A549 (cell line): ENCODE data around the gene C11orf21. TPM values are rescaled to one million over a fixed set of nuclear protein-coding genes. Genes with fewer than 3 reads are reported as not detected.

Experiments
- ATAC-seq, 2 experiments: fragments of 200-7000 bp in 1 of 2; fragments of >200 bp in 1 of 2; cut with Nextera tagmentation in 1 of 2; cut with Tn5 transposase in 1 of 2; 3 replicates each; pipeline versions ENCODE4 v1.8.0 to v1.9.1; 2018 to 2020; ENCODE audit warnings: mild to moderate bottlenecking in 1 of 2, moderate library complexity in 1 of 2
- CTCF ChIA-PET: fragments of 300-600 bp; sonication (Branson Sonifier 250); formaldehyde crosslinking; extraction: SDS; loops from one replicate; lab custom pipeline; 2021; ENCODE audit warnings: antibody characterized with exemption, inconsistent platforms; lab: Yijun Ruan, JAX
- POLR2A ChIA-PET: fragments of 350-600 bp; formaldehyde crosslinking; extraction: SDS; loops from one replicate; lab custom pipeline; 2021; ENCODE audit warnings: antibody characterized with exemption, inconsistent platforms; lab: Yijun Ruan, JAX
- DNase-seq, 2 experiments: peaks; one replicate each; pipeline versions ENCODE4 v3.0.0 to v3.0.0-alpha.2; 2011 to 2016; ENCODE audit warnings: low read depth in 1 of 2, low spot score in 1 of 2
- FAIRE-seq: peaks from 2 replicates; lab custom pipeline; 2011; peaks lifted over from hg19 to GRCh38; lab: Jason Lieb, UNC
- H3K27ac ChIP-seq, 2 experiments: fragments of >200 bp; sonication (Bioruptor Twin); formaldehyde crosslinking; 3 replicates each; pipeline ENCODE4 v1.5.1; 2016 to 2017
- H3K4me1 ChIP-seq: fragments of >200 bp; sonication (Bioruptor Twin); formaldehyde crosslinking; 3 replicates; pipeline ENCODE4 v1.6.1; 2016
- H3K4me2 ChIP-seq: fragments of >200 bp; sonication (Bioruptor Twin); formaldehyde crosslinking; 3 replicates; pipeline ENCODE4 v1.6.1; 2016
- H3K4me3 ChIP-seq: fragments of >200 bp; sonication (Bioruptor Twin); formaldehyde crosslinking; 3 replicates; pipeline ENCODE4 v1.5.1; 2016
- H3K9me3 ChIP-seq: fragments of >200 bp; sonication (Bioruptor Twin); formaldehyde crosslinking; 3 replicates; pipeline ENCODE4 v1.6.1; 2016
- CHD2 ChIP-seq: fragments of 150-350 bp; IDR thresholded peaks from 2 replicates; pipeline ENCODE4 v1.6.1; 2014; ENCODE audit warnings: low read length; ENCODE audit not compliant: partially characterized antibody
- CHD4 ChIP-seq: fragments of 200-600 bp; sonication (generic); IDR thresholded peaks from 2 replicates; pipeline ENCODE4 v1.6.1; 2016; ENCODE audit warnings: antibody characterized with exemption, mild to moderate bottlenecking, borderline replicate concordance
- EHF ChIP-seq: fragments of 250-450 bp; sonication (Bioruptor Pico); IDR thresholded peaks from 2 replicates; pipeline ENCODE4 v1.5.0; 2020; ENCODE audit warnings: mild to moderate bottlenecking
- EHMT2 ChIP-seq: fragments of 200-600 bp; sonication (generic); IDR thresholded peaks from 2 replicates; pipeline ENCODE4 v1.6.1; 2016; ENCODE audit warnings: antibody characterized with exemption, low read depth, mild to moderate bottlenecking, moderate library complexity
- EP300 ChIP-seq, 2 experiments: fragments of >200 bp; sonication (Bioruptor Twin); formaldehyde crosslinking; IDR thresholded peaks; 2 replicates in 1 of 2; 3 replicates in 1 of 2; pipeline ENCODE4 v1.6.1; 2016 to 2017
- ESRRA ChIP-seq: fragments of 150-350 bp; IDR thresholded peaks from 2 replicates; pipeline ENCODE4 v1.6.1; 2014; ENCODE audit warnings: mild to moderate bottlenecking, low read length, borderline replicate concordance
- FOSB ChIP-seq: fragments of 250-450 bp; sonication (Bioruptor Pico); IDR thresholded peaks from 2 replicates; pipeline ENCODE4 v1.5.0; 2020; ENCODE audit warnings: mild to moderate bottlenecking, moderate library complexity
- GATA3 ChIP-seq: IDR thresholded peaks from 2 replicates; pipeline ENCODE4 v1.6.1; 2012; ENCODE audit warnings: borderline replicate concordance
- HEYL ChIP-seq: fragments of 250-450 bp; sonication (Bioruptor Pico); IDR thresholded peaks from 2 replicates; pipeline ENCODE4 v1.8.0; 2021; ENCODE audit warnings: mild to moderate bottlenecking, moderate library complexity
- HOXA7 ChIP-seq: fragments of 250-450 bp; sonication (Bioruptor Pico); IDR thresholded peaks from 2 replicates; pipeline ENCODE4 v1.5.0; 2020; ENCODE audit warnings: mild to moderate bottlenecking, moderate library complexity
- HOXB5 ChIP-seq: fragments of 250-450 bp; sonication (Bioruptor Pico); IDR thresholded peaks from 2 replicates; pipeline ENCODE4 v1.5.0; 2020; ENCODE audit warnings: mild to moderate bottlenecking, moderate library complexity
- JUN ChIP-seq, 2 experiments: fragments of >200 bp; sonication (Bioruptor Twin); formaldehyde crosslinking; IDR thresholded peaks; 2 replicates in 1 of 2; 3 replicates in 1 of 2; pipeline ENCODE4 v1.6.1; 2016 to 2017
- JUNB ChIP-seq: fragments of >200 bp; sonication (Bioruptor Twin); formaldehyde crosslinking; IDR thresholded peaks from 2 replicates; pipeline ENCODE4 v1.6.1; 2016
- KDM1A ChIP-seq: fragments of 200-600 bp; sonication (generic); IDR thresholded peaks from 2 replicates; pipeline ENCODE4 v1.6.1; 2016; ENCODE audit warnings: low read depth, mild to moderate bottlenecking
- MAFK ChIP-seq: fragments of 450-650 bp; IDR thresholded peaks from 2 replicates; pipeline ENCODE4 v1.6.1; 2014; ENCODE audit not compliant: partially characterized antibody
- MAZ ChIP-seq: fragments of 150-350 bp; IDR thresholded peaks from 2 replicates; pipeline ENCODE4 v1.6.1; 2014; ENCODE audit warnings: antibody characterized with exemption, low read depth, low read length, borderline replicate concordance
- MYC ChIP-seq: IDR thresholded peaks from 2 replicates; pipeline ENCODE4 v1.6.1; 2012; ENCODE audit warnings: mild to moderate bottlenecking, inconsistent platforms, low read length, improper control_type of control experiment, borderline replicate concordance
- NR3C1 ChIP-seq: fragments of >200 bp; sonication (Bioruptor Twin); formaldehyde crosslinking; IDR thresholded peaks from 3 replicates; pipeline ENCODE4 v1.6.1; 2017
- POLR2AphosphoS2 ChIP-seq: conservative IDR thresholded peaks from 2 replicates; pipeline ENCODE4 v1.6.1; 2012; ENCODE audit warnings: low read length, improper control_type of control experiment, inconsistent platforms
- RARB ChIP-seq: fragments of 250-450 bp; sonication (Bioruptor Pico); IDR thresholded peaks from 2 replicates; pipeline ENCODE4 v1.8.0; 2021; ENCODE audit warnings: mild to moderate bottlenecking, moderate library complexity
- RFX5 ChIP-seq: fragments of 450-650 bp; IDR thresholded peaks from 2 replicates; pipeline ENCODE4 v1.7.1; 2014; ENCODE audit warnings: antibody characterized with exemption, mild to moderate bottlenecking, moderate library complexity
- TFCP2L1 ChIP-seq: fragments of 250-450 bp; sonication (Bioruptor Pico); IDR thresholded peaks from 2 replicates; pipeline ENCODE4 v1.5.0; 2021; ENCODE audit warnings: mild to moderate bottlenecking
- ZC3H11A ChIP-seq: fragments of 450-650 bp; IDR thresholded peaks from 2 replicates; pipeline ENCODE4 v1.6.1; 2014; ENCODE audit warnings: antibody characterized with exemption, mild to moderate bottlenecking
- ZSCAN20 ChIP-seq: fragments of 250-450 bp; sonication (Bioruptor Pico); IDR thresholded peaks from 2 replicates; pipeline ENCODE4 v1.8.0; 2022; ENCODE audit warnings: mild to moderate bottlenecking, moderate library complexity
- WGBS: methylation state at CpG from one replicate; pipeline ENCODE4 v1.1.6; 2017; ENCODE audit errors: missing lambda C conversion rate; 5-methylcytosine and 5-hydroxymethylcytosine counted together
- polyA plus RNA-seq, 4 experiments: library from polyadenylated mRNA; depleted of rRNA in 3 of 4; stranded (reverse); fragments of >200 nt; fragmentation: RNase III in 1 of 4; extraction: RNeasy Plus Mini Kit Qiagen cat#74134 plus additional on column Dnase treatment in 1 of 4; gene quantifications; 2 replicates in 3 of 4; 3 replicates in 1 of 4; pipeline ENCODE4 v1.2.3, GENCODE V29; 2011 to 2017
- TF ChIP-seq, protein P1 (sequence below): fragments of >200 bp; sonication (Bioruptor Twin); formaldehyde crosslinking; IDR thresholded peaks from 3 replicates; pipeline ENCODE4 v1.6.1; 2016
- TF ChIP-seq, protein P2 (sequence below): fragments of 250-450 bp; sonication (Bioruptor Pico); IDR thresholded peaks from 2 replicates; pipeline ENCODE4 v1.5.0; 2020; ENCODE audit warnings: low read depth, mild to moderate bottlenecking, moderate library complexity
- TF ChIP-seq, protein P3 (sequence below): fragments of 450-650 bp; IDR thresholded peaks from 2 replicates; pipeline ENCODE4 v1.6.1; 2014; ENCODE audit warnings: antibody characterized with exemption
- TF ChIP-seq, protein P4 (sequence below): fragments of >200 bp; sonication (Bioruptor Twin); formaldehyde crosslinking; IDR thresholded peaks from 3 replicates; pipeline ENCODE4 v1.5.1; 2016

The C11orf21 gene
- polyA plus RNA-seq, 2 of the 4 experiments (the other 2 are of a cell fraction) = not detected

DNA sequence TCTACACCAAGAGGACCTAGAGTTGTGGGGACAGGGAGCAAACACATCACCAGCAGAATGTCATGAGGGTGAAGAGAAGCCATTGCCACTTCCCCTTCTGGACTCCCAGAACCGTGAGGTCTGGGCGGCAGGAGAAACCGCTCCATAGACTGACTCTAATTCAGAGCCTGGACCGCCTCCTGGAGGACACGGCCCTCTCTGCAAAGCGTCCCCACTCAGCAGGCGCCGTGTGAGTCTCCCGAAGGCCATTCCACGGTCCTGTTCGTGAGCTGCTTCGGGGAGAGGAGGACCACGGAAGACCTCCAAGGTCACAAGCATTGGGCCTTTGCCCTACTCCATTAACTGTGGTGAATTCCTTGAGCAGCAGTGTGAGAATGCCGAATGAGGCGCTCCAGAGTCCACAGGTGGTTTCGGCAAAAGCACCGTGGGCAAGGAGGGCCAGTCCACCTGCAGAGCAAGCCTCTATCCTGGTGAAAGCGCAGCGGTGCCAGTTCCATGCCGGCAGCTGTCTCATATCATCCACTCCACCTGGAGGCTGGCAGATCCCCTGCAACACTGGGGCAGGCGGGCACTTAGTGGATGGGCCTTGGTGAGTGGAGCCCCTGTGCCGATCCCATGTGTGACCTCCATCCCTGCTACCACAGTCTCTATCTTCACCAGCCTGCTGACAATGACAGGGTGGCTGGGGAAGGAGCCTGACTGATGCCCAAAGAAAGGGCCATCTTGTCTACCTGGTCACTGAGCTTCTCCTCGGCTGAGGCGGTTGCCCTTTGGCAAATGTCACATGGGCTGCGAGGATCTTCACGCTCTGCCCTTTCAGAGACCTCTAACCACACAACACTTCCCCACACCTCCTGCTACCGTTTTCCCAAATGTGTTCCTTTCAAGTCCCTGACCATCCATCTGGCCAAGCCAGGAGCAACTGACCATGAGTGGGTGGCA lies 7.5 kb downstream of the C11orf21 start:
- WGBS = 75% methylated on average over 24 of the region's 27 CpGs
- no peak overlapping the region for H3K27ac ChIP-seq
- ChIA-PET POLR2A (no interaction called here), CTCF (interaction anchor here (1.3 to 30.6 kb wide), 6 partner anchors 11 to 119 kb away, joined by 3 to 903 read pairs (median 13); partner anchors contain the start of gene TSSC4)
- DNase-seq (no peak), FAIRE-seq (no peak), ATAC-seq (peak; percentile 31 to 56; a peak in 4 of 6 replicates)
- no peak overlapping the region for H3K4me2 ChIP-seq
- TF ChIP-seq, protein P1, sequence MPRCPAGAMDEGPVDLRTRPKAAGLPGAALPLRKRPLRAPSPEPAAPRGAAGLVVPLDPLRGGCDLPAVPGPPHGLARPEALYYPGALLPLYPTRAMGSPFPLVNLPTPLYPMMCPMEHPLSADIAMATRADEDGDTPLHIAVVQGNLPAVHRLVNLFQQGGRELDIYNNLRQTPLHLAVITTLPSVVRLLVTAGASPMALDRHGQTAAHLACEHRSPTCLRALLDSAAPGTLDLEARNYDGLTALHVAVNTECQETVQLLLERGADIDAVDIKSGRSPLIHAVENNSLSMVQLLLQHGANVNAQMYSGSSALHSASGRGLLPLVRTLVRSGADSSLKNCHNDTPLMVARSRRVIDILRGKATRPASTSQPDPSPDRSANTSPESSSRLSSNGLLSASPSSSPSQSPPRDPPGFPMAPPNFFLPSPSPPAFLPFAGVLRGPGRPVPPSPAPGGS = no peak
- no peak for TF ChIP-seq MYC
- no peak for TF ChIP-seq JUNB
- H3K4me3 ChIP-seq = no peak overlapping the region
- H3K4me1 ChIP-seq = no peaks in the 10 kb centered on the region
- no peaks in the 10 kb centered on the region for H3K9me3 ChIP-seq

DNA sequence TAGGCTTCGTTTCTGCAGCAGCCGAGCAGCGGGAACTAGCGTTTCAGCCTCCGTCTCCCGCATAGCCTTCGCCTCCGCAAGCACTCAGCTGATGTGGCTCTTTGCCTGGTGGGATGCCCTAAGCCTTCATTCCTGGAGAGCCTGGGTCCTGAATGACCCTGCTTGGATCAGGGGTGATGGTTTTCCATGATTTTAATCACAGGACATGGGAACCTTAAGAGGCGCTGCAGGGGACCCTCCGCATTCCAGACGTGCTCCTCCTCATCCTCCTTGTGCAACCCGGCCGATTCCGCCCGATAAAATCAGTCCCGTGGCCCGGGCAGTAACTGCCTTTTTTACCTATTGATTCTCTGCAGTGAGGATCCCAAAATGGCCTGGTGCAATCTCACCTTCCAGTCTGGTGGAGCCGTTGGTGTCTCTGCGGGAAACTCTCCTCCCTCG lies 8.2 kb downstream of the C11orf21 start:
- FAIRE-seq (no peak), DNase-seq (no peak), ATAC-seq (no peak)
- H3K4me3 ChIP-seq = no peak overlapping the region
- 59% methylated on average over 20 of the region's 20 CpGs for WGBS
- CTCF ChIA-PET = interaction anchor here (1.1 to 30.6 kb wide), 5 partner anchors 12 to 127 kb away, joined by 3 to 903 read pairs (median 4); partner anchors contain the start of gene TSSC4
- H3K27ac ChIP-seq = no peak overlapping the region
- no peak overlapping the region for H3K4me2 ChIP-seq
- no peaks in the 10 kb centered on the region for H3K4me1 ChIP-seq
- no peak for TF ChIP-seq RARB (CRISPR knock-in tag)
- TF ChIP-seq KDM1A = no peak
- no peak for TF ChIP-seq CHD4
- TF ChIP-seq, protein P2, sequence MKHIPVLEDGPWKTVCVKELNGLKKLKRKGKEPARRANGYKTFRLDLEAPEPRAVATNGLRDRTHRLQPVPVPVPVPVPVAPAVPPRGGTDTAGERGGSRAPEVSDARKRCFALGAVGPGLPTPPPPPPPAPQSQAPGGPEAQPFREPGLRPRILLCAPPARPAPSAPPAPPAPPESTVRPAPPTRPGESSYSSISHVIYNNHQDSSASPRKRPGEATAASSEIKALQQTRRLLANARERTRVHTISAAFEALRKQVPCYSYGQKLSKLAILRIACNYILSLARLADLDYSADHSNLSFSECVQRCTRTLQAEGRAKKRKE = no peak
- TF ChIP-seq, protein P3, sequence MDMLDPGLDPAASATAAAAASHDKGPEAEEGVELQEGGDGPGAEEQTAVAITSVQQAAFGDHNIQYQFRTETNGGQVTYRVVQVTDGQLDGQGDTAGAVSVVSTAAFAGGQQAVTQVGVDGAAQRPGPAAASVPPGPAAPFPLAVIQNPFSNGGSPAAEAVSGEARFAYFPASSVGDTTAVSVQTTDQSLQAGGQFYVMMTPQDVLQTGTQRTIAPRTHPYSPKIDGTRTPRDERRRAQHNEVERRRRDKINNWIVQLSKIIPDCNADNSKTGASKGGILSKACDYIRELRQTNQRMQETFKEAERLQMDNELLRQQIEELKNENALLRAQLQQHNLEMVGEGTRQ = no peak
- no peak for TF ChIP-seq GATA3
- TF ChIP-seq FOSB (CRISPR knock-in tag) = no peak
- no peak for TF ChIP-seq EHF
- TF ChIP-seq ZC3H11A = no peak
- no peak for TF ChIP-seq CHD2
- TF ChIP-seq MYC = no peak
- TF ChIP-seq MAFK = no peak
- TF ChIP-seq JUN (IDR thresholded peaks at IDR 0.05) = no peak
- no peak for TF ChIP-seq HOXB5 (CRISPR knock-in tag)
- TF ChIP-seq ESRRA = no peak
- TF ChIP-seq POLR2AphosphoS2 = no peak
- no peak for TF ChIP-seq ZSCAN20 (CRISPR knock-in tag)
- POLR2A ChIA-PET = no interaction called here
- H3K9me3 ChIP-seq = no peaks in the 10 kb centered on the region

DNA sequence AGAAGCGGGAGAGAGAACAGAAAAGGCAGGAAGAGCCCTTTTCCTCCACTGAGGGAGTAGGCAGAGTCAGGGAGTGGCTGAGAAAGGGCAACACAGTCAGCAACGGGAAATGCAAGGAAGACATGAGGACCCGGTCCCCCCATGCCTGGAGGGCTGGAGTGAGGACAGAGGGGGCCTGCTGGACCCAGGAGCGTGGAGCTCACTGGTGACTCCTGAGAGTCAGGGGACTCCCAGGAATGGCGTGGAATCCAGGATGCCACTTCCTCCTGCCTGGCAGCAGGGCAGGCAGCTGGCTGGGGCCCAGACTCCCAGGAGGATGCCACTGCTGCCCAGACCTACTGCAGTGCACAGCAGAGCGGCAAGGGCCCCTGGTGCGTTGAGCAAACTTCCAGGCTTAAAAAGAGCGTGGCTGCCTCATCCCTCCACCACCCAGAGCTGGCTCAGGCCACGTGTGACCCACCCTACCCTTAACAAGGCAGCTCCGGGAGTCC lies 11.3 kb downstream of the C11orf21 start:
- Histone ChIP-seq H3K27ac (no peak overlapping the region), H3K4me2 (no peak overlapping the region; the same call in 2 of the 3 replicates), H3K4me3 (no peak overlapping the region), H3K9me3 (no peaks in the 10 kb centered on the region), H3K4me1 (no peaks in the 10 kb centered on the region)
- CTCF ChIA-PET = interaction anchor here (0.7 to 3.5 kb wide), 6 partner anchors 9 to 130 kb away, joined by 3 to 15 read pairs (median 6); no protein-coding TSS in a partner anchor
- FAIRE-seq (no peak), DNase-seq (peak in 1 of 2 experiments; percentile 27), ATAC-seq (peak; percentile 68 to 73; a peak in 5 of 6 replicates)
- 11% methylated on average over 10 of the region's 10 CpGs for WGBS
- POLR2A ChIA-PET = no interaction called here
- no peak for TF ChIP-seq RFX5
- TF ChIP-seq, protein P4, sequence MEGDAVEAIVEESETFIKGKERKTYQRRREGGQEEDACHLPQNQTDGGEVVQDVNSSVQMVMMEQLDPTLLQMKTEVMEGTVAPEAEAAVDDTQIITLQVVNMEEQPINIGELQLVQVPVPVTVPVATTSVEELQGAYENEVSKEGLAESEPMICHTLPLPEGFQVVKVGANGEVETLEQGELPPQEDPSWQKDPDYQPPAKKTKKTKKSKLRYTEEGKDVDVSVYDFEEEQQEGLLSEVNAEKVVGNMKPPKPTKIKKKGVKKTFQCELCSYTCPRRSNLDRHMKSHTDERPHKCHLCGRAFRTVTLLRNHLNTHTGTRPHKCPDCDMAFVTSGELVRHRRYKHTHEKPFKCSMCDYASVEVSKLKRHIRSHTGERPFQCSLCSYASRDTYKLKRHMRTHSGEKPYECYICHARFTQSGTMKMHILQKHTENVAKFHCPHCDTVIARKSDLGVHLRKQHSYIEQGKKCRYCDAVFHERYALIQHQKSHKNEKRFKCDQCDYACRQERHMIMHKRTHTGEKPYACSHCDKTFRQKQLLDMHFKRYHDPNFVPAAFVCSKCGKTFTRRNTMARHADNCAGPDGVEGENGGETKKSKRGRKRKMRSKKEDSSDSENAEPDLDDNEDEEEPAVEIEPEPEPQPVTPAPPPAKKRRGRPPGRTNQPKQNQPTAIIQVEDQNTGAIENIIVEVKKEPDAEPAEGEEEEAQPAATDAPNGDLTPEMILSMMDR = no peak
- no peak for TF ChIP-seq MAZ
- no peak for TF ChIP-seq JUN (IDR thresholded peaks at IDR 0.05)
- TF ChIP-seq, protein P2 = no peak
- TF ChIP-seq EHF = no peak
- no peak for TF ChIP-seq EP300 (IDR thresholded peaks at IDR 0.05)
- TF ChIP-seq CHD4 = no peak
- TF ChIP-seq RARB (CRISPR knock-in tag) = no peak
- TF ChIP-seq HOXA7 = no peak
- no peak for TF ChIP-seq EHMT2
- no peak for TF ChIP-seq HEYL (CRISPR knock-in tag)
- TF ChIP-seq TFCP2L1 (CRISPR knock-in tag) = no peak
- no peak for TF ChIP-seq NR3C1
